Testis (tissue), 2 donors: ENCODE results near the gene FBXO9.

Experiments
- POLR2A ChIP-seq: fragments of 450-650 bp; IDR thresholded peaks from one replicate; pipeline ENCODE4 v1.6.1; 2017; ENCODE audit warnings: antibody characterized with exemption, mild to moderate bottlenecking, moderate library complexity
- TF ChIP-seq, protein P1 (sequence below), 3 experiments: fragments of 450-650 bp in 2 of 3; fragments of 200-600 bp in 1 of 3; sonication (generic) in 1 of 3; IDR thresholded peaks; one replicate each; pipeline ENCODE4 v1.5.1; 2016 to 2019; ENCODE audit warnings: antibody characterized with exemption in 3 of 3, mild to moderate bottlenecking in 2 of 3, moderate library complexity in 1 of 3

DNA sequence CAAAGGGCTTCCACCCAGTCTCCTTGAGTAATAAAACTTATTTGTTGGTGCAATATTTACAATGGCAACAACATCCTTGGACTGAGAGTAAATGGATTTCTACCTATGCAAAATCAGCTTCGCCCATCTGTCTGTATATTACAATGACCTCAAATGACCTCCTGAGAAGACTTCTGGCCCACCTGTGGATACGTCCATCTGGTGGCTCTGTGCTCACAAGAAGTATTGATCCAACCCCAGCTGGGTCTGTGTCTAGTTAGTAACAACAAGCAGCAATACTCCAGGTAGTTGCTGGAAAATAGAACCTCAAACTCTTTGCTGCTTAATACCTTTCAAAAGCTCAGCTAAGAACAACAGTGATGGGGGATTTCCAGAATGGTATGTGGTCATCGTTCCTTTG lies 35.4 kb upstream of the FBXO9 start:
- TF ChIP-seq, protein P1, sequence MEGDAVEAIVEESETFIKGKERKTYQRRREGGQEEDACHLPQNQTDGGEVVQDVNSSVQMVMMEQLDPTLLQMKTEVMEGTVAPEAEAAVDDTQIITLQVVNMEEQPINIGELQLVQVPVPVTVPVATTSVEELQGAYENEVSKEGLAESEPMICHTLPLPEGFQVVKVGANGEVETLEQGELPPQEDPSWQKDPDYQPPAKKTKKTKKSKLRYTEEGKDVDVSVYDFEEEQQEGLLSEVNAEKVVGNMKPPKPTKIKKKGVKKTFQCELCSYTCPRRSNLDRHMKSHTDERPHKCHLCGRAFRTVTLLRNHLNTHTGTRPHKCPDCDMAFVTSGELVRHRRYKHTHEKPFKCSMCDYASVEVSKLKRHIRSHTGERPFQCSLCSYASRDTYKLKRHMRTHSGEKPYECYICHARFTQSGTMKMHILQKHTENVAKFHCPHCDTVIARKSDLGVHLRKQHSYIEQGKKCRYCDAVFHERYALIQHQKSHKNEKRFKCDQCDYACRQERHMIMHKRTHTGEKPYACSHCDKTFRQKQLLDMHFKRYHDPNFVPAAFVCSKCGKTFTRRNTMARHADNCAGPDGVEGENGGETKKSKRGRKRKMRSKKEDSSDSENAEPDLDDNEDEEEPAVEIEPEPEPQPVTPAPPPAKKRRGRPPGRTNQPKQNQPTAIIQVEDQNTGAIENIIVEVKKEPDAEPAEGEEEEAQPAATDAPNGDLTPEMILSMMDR (IDR thresholded peaks at IDR 0.05), result no peak
- TF ChIP-seq POLR2A, result no peak
